ENCODE data around the gene SIRT7.

Gene SIRT7

DNA sequence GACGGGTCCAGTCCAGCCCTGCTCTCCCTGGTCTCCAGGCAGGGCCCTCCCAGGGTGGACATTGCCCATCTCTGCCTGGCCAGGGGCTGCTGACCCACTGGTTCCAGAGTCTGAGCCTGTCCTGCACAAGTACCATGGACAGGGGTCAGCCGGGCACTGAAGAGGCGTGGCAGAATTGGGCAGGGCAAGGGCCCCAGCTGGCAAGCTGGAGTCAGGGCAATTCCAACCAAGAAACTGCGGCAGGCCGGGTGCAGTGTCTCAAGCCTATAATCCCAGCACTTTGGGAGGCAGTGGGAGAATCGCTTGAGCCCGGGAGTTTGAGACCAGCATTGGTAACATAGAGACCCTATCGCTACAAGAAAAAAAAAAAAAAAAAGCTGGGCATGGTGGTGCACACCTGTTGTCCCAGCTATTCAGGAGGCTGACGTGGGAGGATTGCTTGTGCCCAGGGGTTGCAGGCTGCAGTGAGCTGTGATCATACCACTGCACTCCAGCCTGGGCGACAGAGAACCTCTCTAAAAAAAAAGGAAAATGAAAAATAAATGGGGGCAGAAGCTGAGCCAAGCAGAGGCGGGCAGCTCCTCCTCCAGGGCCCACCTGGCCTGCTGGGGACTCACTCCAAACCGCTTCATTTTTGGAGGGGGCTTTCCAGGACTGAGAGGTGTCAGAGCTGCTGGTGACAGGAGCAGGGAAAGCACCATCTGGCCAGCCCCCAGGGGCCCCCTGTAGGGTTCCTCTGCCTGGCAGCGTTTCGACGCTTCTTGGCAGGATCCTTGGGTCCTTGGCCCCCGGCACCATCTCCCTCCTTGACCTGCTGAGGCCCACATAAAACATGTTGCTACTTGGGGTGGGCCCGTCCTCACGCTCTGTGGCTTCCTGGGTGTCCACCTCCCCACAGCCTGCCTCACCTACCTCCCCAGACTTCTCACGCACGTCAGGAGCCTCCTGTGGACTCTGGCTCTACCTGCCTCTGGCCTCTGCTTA, 12.5 kb upstream of the SIRT7 start:
- Mint-ChIP-seq H3K4me1 (peaks cover 27% of the 10 kb centered on the region), H3K9me3 (no peaks in the 10 kb centered on the region), H3K27ac (no peak overlapping the region), H3K27me3 (peaks cover 46% of the 10 kb centered on the region), H3K36me3 (peaks cover 10% of the 10 kb centered on the region), H3K4me3 (no peak overlapping the region)
- no peak for ATAC-seq

DNA sequence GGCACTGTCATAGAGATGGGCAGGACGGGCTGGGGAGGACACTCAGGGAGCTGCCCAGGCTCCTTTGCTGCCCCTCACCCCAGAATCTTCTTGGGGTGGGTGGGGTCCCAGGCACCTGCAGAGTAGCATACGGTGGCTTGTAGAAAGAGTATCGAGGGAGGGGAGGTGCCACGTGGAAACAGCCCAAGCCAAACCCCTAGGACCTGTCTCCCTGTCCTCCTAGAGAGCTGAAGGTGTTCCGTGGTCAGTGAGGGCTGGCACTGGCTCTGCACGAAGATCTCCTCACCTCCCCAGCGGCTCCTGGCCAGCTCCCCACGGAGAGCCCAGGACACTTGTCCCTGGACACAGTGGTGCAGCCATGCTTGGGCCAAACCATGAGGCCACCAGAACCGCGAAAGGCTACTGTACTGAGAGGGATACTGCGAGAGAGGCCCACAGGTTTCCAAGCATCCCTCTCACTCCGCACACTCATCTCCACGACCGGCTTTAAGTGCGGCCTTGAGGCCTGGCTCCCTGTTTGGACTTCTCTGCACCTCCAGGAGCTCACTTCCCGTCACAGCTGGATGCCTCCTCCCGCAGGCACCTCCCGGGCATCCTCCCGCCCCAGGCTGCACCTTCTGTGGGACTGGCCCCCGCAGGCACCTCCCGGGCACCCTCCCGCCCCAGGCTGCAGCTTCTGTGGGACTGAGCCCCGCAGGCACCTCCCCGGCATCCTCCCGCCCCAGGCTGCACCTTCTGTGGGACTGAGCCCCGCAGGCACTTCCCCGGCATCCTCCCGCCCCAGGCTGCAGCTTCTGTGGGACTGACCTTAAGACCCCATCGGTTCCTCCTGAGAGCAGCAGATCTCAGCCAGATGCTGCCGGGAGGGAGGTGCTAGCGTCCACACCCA, 11.5 kb upstream of the SIRT7 start:
- peak overlapping the region; percentile 38 for H3K4me3 Mint-ChIP-seq
- no peak for ATAC-seq
- H3K36me3 Mint-ChIP-seq: peaks cover 6% of the 10 kb centered on the region
- no peak overlapping the region for H3K27ac Mint-ChIP-seq
- no peaks in the 10 kb centered on the region for H3K9me3 Mint-ChIP-seq
- peaks cover 46% of the 10 kb centered on the region for H3K27me3 Mint-ChIP-seq
- H3K4me1 Mint-ChIP-seq: peaks cover 29% of the 10 kb centered on the region

DNA sequence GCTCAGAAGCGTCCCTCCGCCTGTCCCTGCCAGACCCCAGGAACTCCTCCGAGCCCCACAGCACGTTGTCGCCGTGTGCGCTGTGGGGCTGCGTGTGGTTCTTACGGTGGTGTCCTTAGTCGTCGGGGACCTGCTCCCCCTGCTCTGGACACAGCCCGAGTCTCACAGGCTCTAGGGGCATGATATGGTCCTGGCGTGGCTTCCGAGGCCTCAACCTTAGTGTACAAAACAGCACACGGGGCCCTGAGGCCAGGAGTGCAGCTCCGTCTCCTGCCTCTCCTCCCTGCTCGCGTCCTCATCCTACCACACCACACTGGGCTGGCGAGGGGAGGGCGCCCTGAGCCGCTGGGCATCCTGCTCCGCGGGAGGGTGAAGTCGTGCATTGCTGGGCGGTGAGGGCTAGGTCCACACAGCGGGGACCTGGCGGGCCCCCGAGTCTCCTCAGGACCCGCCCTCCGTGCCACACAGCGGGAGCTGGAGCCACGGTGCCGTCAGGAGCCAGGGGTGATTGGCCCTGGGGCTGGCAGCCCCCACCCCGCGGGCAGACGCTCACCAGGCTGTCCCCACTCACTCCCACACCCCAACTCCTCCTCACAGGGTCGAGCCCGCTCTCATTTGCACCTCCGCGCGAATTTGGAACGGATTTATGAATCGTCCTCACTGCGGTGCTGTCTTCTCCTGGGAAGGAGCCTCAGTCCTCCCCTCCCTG, 10.7 kb upstream of the SIRT7 start:
- Mint-ChIP-seq H3K4me1 (peaks cover 36% of the 10 kb centered on the region), H3K36me3 (peaks cover 2% of the 10 kb centered on the region), H3K27ac (no peak overlapping the region), H3K9me3 (no peaks in the 10 kb centered on the region), H3K27me3 (peaks cover 46% of the 10 kb centered on the region), H3K4me3 (peak overlapping the region; percentile 38)
- no peak for ATAC-seq

DNA sequence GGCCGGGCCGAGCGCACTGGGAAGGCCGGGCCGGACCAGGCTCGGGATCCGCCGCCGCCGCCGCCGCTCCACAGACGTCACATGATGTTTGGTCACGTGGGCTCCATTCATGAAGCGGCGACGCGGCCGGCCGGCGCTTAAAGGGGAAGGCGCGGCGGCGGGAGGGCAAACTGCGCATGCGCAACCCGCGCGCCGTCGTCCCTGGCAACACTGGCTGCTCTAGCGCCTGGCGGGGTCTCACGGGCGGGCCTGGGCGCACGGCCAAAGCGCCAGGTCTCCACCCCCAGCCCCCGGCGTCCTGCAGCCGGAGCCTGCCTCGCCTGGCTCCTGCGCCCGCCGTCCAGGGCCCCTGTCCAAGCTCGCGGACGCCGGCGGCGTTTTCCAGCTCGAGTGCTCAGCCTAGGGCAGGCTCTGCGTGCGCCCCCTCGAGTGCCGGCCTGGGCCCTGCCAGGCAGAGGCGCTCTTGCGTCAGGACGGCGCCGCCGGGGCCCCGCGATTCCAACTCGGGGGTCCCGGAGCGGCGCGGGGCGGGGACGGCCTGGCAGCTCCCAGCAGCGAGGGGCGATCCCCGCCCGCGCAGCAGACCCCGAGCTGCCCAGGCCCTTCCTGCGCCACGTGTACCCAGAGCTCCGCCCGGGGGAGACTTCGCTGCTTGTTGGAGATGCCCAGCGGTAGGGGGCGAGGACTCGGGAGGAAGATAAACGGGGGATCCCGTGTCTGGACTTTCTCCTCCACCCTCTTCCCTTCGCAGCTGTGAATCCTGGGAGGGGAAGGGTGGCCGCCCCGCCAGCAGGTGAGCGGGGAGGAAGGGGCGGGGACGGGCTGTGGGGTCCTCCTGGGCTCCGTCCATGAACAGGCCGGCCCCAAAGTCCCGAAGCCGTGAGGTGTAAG, 9.9 kb upstream of the SIRT7 start, which contains the start of gene MAFG:
Gene MAFG, minus strand, starts transcription at position 83 of the 891 bp plus-strand sequence. CDS start 4,550 bp downstream, outside the sequence.
- H3K27me3 Mint-ChIP-seq: peaks cover 43% of the 10 kb centered on the region
- H3K4me3 Mint-ChIP-seq: peak within 1 kb of the TSS; percentile 92
- peaks cover 43% of the 10 kb centered on the region for H3K4me1 Mint-ChIP-seq
- no peaks in the 10 kb centered on the region for H3K9me3 Mint-ChIP-seq
- H3K36me3 Mint-ChIP-seq: peaks cover 3% of the 10 kb centered on the region
- peak within 1 kb of the TSS; percentile 87 for H3K27ac Mint-ChIP-seq
- ATAC-seq: peak; percentile 79

DNA sequence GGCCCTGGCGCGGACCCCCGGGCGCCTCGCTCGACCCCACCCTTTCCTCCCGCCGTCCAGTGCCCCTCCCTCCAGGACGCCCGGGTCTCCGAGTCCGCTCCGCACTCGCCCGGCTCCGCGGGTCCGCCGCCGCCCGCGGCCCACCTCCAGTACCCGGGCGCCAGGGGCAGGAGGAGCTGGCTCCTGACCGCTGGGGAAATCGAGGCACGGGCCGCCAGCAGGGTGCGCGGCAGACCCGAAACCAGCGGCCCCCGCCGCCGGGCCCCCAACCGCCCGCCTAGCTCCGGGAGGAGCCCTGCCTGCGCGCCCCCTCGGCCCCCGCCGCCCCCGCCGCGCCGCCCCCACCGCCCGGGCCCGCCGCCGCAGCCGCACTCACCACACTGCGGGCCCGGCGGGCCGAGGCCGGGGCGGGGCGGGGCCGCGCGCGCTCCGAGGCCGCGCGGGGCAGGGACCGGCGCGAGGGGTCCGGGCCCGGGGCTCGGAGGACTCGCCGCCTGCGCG, 9.2 kb upstream of the SIRT7 start:
- Mint-ChIP-seq H3K4me3 (peak overlapping the region; percentile 64), H3K36me3 (peaks cover 9% of the 10 kb centered on the region), H3K27ac (peak overlapping the region; percentile 87), H3K9me3 (no peaks in the 10 kb centered on the region), H3K27me3 (peaks cover 36% of the 10 kb centered on the region), H3K4me1 (peaks cover 45% of the 10 kb centered on the region)
- peak; percentile 46 for ATAC-seq

DNA sequence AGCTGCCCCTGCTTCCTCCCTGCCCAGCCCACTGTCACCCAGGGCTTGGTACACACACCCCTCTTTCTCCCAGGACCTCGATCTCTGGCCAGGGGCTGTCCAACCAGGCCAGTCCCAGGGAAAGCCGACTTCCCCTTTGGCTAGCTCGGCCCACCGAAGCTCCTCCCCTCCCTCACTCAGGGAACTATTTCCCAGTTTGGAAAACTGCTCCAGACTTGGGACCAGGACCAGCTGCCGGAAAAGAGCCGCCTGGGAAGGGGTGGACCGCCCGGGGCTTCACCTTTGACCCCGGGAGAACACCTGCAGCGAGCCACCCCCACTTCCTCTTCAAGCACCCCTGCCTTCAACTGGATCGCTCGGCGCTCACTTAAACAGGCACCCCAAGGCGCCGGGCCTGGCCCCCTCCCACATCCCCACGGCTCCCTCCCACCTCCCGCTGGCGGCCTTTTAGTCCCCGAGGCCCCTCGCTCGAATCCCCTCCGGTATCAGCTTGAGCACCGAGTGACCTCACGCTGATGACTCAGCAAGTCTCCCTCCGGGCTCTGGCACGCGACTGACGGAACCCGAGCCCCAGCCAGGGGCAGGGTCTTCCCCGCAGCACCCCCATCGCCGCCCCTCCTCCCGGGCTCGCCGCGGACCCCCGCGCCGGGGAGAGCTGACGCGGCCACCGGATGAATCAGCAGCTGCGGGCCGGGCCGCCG, 8.6 kb upstream of the SIRT7 start:
- Mint-ChIP-seq H3K27me3 (peaks cover 30% of the 10 kb centered on the region), H3K36me3 (peaks cover 15% of the 10 kb centered on the region), H3K27ac (peak overlapping the region; percentile 87), H3K4me3 (peak overlapping the region; percentile 92), H3K9me3 (no peaks in the 10 kb centered on the region), H3K4me1 (peaks cover 39% of the 10 kb centered on the region)
- peak; percentile 65 for ATAC-seq

DNA sequence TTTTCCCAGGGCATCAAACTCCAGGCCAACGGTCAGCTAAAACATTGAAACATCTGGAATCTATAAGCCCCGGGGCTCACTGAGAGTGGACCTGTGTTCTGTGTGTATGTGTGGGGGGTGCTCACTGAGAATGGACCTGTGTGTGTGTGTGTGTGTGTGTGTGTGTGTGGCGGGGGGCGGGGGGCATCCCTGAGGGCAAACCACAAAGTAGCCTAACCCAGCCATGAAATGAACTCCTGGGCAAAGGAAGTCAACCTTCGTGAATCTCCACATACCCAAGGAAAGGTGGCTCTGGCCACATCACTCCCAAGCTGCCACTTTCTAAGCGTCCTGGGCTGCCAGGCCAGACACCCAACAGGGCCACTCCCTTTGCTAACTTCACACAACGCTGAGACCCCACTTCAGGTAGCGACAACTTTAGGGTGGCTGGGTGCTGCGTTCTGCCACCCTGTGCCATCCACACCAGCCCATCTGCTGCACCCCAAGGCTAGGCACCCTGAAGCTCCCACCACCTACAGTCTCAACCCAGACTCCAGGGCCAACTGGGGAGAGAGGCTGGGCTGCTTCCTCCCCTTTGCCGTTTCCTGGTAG, 8.0 kb upstream of the SIRT7 start:
- H3K4me3 Mint-ChIP-seq: peak overlapping the region; percentile 92
- peak overlapping the region; percentile 87 for H3K27ac Mint-ChIP-seq
- H3K36me3 Mint-ChIP-seq: peaks cover 15% of the 10 kb centered on the region
- H3K9me3 Mint-ChIP-seq: no peaks in the 10 kb centered on the region
- H3K4me1 Mint-ChIP-seq: peaks cover 36% of the 10 kb centered on the region
- ATAC-seq: no peak
- peaks cover 24% of the 10 kb centered on the region for H3K27me3 Mint-ChIP-seq

DNA sequence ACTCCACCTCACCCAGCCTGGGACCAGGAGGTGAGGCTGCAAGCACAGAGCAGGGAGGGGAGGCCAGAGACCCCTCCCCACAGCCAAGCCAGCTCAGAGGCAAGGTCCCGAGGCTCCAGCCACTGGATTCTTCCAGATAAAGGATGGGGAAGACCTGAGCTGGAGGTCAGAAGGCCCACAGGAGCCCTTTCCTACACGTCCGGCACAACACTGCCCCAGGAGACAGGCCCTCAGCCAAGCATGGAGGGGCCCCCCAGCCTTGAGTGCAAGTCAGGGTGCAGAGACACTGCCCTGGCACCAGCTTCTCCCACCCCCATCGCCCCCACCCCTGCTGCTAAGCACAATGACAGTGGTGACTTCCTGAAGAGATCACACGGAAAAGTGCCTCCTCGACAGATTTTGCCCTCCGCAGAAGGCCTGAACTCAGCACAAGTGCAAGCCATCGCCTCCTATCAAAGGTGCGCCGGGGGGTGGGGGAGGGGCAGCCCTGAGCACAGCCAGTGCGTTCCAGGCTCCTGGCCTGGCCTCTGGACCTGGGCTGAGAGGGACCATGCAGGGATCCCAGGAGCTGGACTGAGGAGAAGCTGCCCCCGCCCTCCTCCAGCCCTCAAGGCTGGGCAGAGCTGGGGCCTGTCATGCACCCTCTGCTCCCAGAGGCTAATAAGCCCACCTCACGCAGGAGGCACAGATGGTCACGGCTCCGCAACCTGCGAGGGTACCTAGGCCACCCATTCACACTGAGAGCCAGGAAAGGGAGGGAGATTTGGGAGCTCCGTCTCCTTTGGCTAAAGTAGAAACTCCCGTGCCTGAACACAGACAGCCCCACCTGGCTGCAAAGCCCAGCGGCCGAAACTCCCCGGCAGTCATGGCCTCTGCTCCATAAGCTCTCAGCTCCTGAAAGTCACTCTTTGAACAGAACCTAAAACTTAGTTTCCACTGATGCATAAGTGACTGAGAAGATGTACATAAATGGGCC, 6.9 kb upstream of the SIRT7 start:
- Mint-ChIP-seq H3K9me3 (no peaks in the 10 kb centered on the region), H3K36me3 (peaks cover 15% of the 10 kb centered on the region), H3K4me1 (peaks cover 31% of the 10 kb centered on the region), H3K27ac (no peak overlapping the region), H3K4me3 (peak overlapping the region; percentile 92), H3K27me3 (peaks cover 13% of the 10 kb centered on the region)
- ATAC-seq: no peak

DNA sequence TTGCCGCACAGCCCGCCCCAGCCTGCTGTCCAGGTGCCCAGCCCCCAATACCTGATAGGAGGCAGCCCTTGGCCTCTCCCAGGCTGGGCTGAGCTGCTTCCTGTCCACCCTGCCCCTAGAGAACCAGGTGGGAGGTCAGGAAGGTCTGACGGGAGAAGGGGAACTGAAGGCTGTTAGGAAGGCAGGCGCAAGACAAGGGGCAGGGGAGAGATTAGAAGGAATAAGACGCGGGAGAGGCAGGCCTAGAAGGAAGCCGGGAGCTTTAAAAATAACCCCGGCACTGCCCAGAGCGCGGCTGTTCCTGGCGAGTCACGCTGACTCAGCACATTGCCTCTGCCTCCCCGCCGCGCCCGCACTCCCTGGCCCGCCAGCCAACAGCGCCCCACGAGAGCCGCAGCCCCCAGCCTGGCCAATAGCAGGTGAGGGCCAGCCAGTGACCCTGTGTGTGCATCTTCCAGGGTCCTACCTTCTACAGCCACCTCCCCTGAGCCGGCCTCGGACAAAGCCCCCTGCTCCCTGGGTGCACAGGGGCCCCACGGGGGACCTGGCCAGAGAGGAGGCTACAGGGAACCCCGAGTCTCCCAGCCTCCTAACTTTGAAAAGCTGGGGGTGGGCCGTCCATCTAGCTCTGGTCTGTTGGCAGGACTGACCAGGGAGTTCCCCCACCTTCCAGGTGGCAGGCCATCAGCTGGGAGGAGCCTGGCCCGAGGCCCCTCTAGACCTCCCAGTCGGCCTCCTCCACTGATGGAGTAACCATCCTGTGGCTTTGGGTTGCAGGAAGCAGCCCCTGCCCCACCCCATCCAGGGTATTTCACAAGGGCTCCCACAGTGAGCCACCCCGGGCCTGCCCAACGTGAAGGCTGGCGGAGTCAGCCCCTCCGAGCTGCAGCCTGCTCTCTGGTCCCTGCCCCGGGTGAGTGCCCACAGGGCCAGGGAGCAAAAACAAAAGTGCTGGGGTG, 5.6 kb upstream of the SIRT7 start:
- H3K9me3 Mint-ChIP-seq: no peaks in the 10 kb centered on the region
- peaks cover 39% of the 10 kb centered on the region for H3K4me1 Mint-ChIP-seq
- H3K36me3 Mint-ChIP-seq: peaks cover 19% of the 10 kb centered on the region
- peak overlapping the region; percentile 44 for H3K27ac Mint-ChIP-seq
- no peak for ATAC-seq
- peaks cover under 1% of the 10 kb centered on the region for H3K27me3 Mint-ChIP-seq
- peak overlapping the region; percentile 59 for H3K4me3 Mint-ChIP-seq

DNA sequence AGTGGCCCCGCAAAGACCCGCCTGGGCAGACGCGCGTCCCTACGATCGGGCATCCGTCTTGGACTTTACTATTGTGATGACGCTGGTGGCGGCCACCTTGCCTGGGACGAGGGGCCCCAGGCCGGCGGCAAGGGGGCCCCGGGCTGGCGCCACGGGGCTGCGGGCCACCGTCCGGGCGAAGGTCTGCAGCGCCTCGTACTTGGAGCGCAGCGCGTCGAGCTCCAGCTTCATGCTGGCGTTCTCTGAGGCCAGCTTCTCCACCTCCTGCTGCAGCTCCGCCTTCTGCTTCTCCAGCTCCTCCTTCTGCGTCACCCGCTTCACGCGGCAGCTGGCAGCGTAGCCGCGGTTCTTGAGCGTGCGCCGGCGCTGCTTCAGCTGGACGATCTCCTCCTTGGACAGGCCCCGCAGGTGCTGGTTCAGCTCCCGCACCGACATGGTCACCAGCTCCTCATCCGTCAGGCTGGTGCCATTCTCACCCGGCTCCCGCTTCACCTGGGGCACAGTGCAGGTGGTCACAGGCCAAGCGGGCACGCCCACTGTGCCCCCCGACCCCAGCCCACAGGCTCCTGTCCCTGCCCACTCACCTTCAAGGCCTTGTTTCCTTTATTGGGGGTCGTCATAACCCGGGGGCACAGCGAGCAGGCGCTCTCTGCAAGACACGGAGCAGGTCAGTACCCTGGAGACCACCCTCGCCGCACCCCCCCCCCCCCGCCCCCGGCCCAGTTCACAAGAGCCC, 4.8 kb upstream of the SIRT7 start:
- H3K27ac Mint-ChIP-seq: peak overlapping the region; percentile 44
- no peaks in the 10 kb centered on the region for H3K27me3 Mint-ChIP-seq
- peaks cover 47% of the 10 kb centered on the region for H3K4me1 Mint-ChIP-seq
- H3K36me3 Mint-ChIP-seq: peaks cover 19% of the 10 kb centered on the region
- H3K4me3 Mint-ChIP-seq: no peak overlapping the region
- ATAC-seq: no peak
- H3K9me3 Mint-ChIP-seq: no peaks in the 10 kb centered on the region

Data from stimulated activated memory B cell treated with anti-CD40 and anti-IgM and Interleukin-4, amounts not matched to agents 10 μg/mL and 1 μg/mL and 100 μg/mL, for 72 hours (primary cell).